Body of pancreas (tissue), 4 donors: ENCODE measurements around the gene MMP13. TPM values are rescaled to one million over a fixed set of nuclear protein-coding genes. Genes with fewer than 3 reads are reported as not detected.

ENCODE experiments used
- ATAC-seq: fragments of 150-250 bp; one replicate; pipeline ENCODE4 v1.9.1; 2016
- DNase-seq, 4 donors: peaks; one replicate each; pipeline ENCODE4 v3.0.0-alpha.2; 2019
- H3K27ac ChIP-seq, 4 donors: fragments of 200-600 bp; sonication (generic); 1 replicate in 3 of 4; 2 replicates in 1 of 4; pipeline versions ENCODE4 v1.5.1 to v1.6.1; 2016 to 2019; ENCODE audit warnings: mild to moderate bottlenecking in 1 of 4, mixed read lengths in 1 of 4, moderate library complexity in 1 of 4
- H3K27me3 ChIP-seq, 2 donors: fragments of 200-600 bp; sonication (generic); one replicate each; pipeline ENCODE4 v1.6.0; 2016; ENCODE audit warnings: mild to moderate bottlenecking in 1 of 2
- H3K36me3 ChIP-seq, 2 donors: fragments of 200-600 bp; sonication (generic); replicated peaks in 1 of 2; 2 replicates each; pipeline ENCODE4 v1.5.1; 2016; ENCODE audit warnings: low read depth in 2 of 2; ENCODE audit not compliant: insufficient read depth in 1 of 2
- H3K4me1 ChIP-seq: fragments of 200-600 bp; sonication (generic); one replicate; pipeline ENCODE4 v1.6.0; 2016
- H3K4me3 ChIP-seq, 2 donors: fragments of 200-600 bp; sonication (generic); 1 replicate in 1 of 2; 2 replicates in 1 of 2; pipeline ENCODE4 v1.5.1; 2016 to 2019
- H3K9me3 ChIP-seq, 3 donors: fragments of 200-600 bp; sonication (generic); 1 replicate in 2 of 3; 2 replicates in 1 of 3; pipeline ENCODE4 v1.5.1; 2016
- POLR2A ChIP-seq, 3 donors: fragments of 450-650 bp; IDR thresholded peaks; one replicate each; pipeline ENCODE4 v1.6.1; 2016; ENCODE audit warnings: antibody characterized with exemption in 3 of 3, mild to moderate bottlenecking in 2 of 3
- WGBS, 2 donors: methylation state at CpG; one replicate each; pipeline ENCODE4 v1.1.5; 2017; 5-methylcytosine and 5-hydroxymethylcytosine counted together
- intact Hi-C: fragments of 100-400 bp; cut with DNase I; formaldehyde crosslinking; loops from one replicate; pipeline ENCODE4 v1.15.1; 2023
- total RNA-seq, 2 donors: library from RNA; depleted of rRNA; stranded (reverse); fragments of >200 nt; gene quantifications; one replicate each; pipeline ENCODE4 v1.1.0, GENCODE V29; 2016
- TF ChIP-seq, protein P1 (sequence below), 7 experiments: fragments of 450-650 bp in 4 of 7; fragments of 200-600 bp in 3 of 7; sonication (generic) in 3 of 7; IDR thresholded peaks; one replicate each; pipeline ENCODE4 v1.5.1; 2016 to 2019; ENCODE audit warnings: antibody characterized with exemption in 7 of 7

Gene MMP13
- total RNA-seq, 2 donors from 2014 or later: not detected

DNA sequence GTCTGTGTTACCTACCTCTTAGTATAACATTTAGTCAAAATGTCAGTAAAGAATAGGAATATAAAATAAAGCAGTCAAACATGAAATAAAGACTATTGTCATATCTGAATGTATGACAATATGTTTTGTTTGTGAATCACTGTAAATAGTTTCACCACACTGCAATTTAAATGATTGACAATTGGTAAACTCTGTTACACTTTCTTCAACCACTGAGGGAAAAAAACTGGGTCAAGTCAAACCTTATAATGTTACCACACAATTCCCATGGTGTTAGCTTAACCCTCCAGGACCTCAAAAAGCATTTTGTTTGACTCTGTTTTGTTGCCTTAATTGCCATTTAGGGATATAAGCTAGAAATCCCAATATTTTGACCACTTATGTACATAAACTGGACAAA is 10.5 kb upstream of the MMP13 start:
- intact Hi-C loops: no loop called here
- DNase-seq (no peak), ATAC-seq (no peak)
- no peak for TF ChIP-seq POLR2A (IDR thresholded peaks at IDR 0.05)
- TF ChIP-seq, protein P1, sequence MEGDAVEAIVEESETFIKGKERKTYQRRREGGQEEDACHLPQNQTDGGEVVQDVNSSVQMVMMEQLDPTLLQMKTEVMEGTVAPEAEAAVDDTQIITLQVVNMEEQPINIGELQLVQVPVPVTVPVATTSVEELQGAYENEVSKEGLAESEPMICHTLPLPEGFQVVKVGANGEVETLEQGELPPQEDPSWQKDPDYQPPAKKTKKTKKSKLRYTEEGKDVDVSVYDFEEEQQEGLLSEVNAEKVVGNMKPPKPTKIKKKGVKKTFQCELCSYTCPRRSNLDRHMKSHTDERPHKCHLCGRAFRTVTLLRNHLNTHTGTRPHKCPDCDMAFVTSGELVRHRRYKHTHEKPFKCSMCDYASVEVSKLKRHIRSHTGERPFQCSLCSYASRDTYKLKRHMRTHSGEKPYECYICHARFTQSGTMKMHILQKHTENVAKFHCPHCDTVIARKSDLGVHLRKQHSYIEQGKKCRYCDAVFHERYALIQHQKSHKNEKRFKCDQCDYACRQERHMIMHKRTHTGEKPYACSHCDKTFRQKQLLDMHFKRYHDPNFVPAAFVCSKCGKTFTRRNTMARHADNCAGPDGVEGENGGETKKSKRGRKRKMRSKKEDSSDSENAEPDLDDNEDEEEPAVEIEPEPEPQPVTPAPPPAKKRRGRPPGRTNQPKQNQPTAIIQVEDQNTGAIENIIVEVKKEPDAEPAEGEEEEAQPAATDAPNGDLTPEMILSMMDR (IDR thresholded peaks at IDR 0.05): no peak
- Histone ChIP-seq H3K27ac (no peak overlapping the region), H3K36me3 (no peaks in the 10 kb centered on the region), H3K9me3 (no peaks in the 10 kb centered on the region), H3K27me3 (no peaks in the 10 kb centered on the region), H3K4me1 (no peaks in the 10 kb centered on the region), H3K4me3 (no peak overlapping the region)

DNA sequence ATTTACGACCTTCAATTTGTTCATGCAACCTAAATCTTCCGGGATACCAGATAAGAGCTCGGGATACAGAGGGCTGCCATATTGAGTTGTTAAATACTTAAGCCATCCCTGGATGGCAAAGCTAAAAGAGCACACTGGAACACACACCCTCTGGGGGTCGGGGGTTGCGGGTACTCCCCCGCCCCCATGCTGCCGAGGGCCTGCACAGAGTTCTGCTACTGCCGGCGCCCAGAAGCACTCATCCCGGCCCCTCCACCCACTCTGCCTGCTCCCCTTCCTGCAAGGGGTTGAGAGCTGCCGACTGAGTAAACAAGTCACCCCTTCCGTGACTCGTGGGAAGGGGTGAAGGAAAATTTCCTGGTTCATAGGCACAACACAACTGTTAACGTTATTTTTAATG is 9.3 kb upstream of the MMP13 start:
- H3K27ac ChIP-seq: no peak overlapping the region
- WGBS, 2 donors: 67 to 74% methylated on average over 11 to 14 of the region's 14 CpGs
- no peaks in the 10 kb centered on the region for H3K36me3 ChIP-seq
- H3K9me3 ChIP-seq: no peaks in the 10 kb centered on the region
- TF ChIP-seq POLR2A (IDR thresholded peaks at IDR 0.05): no peak
- TF ChIP-seq, protein P1 (IDR thresholded peaks at IDR 0.05): no peak
- no peaks in the 10 kb centered on the region for H3K27me3 ChIP-seq
- intact Hi-C loops: no loop called here
- no peak overlapping the region for H3K4me3 ChIP-seq
- DNase-seq: no peak
- H3K4me1 ChIP-seq: no peaks in the 10 kb centered on the region
- no peak for ATAC-seq

DNA sequence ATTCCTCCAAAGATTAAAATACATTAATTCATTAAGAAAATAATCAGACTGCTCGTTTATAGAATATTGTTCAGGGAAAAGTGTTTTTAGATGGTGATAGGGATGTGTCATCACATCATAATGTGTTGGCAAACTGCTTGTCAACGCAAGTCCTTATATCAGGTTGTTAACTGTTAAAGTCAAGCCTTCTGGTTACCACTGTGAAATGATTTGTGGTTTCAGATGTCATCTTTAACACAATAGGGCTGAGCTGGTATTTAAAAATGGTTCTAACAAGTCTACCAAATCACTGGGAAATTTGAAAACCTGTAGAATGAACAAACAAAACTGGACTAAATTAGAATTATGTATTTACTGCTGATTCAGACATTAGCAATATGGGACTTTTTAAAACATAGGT is 2.4 kb upstream of the MMP13 start:
- Histone ChIP-seq H3K27me3 (no peaks in the 10 kb centered on the region), H3K27ac (no peak overlapping the region), H3K36me3 (no peaks in the 10 kb centered on the region), H3K4me3 (no peak overlapping the region), H3K9me3 (no peaks in the 10 kb centered on the region), H3K4me1 (no peaks in the 10 kb centered on the region)
- DNase-seq (no peak), ATAC-seq (no peak)
- intact Hi-C loops: no loop called here
- WGBS, 2 donors: 53 to 57% methylated on average over 2 of the region's 2 CpGs
- TF ChIP-seq POLR2A (IDR thresholded peaks at IDR 0.05): no peak
- TF ChIP-seq, protein P1 (IDR thresholded peaks at IDR 0.05): no peak

DNA sequence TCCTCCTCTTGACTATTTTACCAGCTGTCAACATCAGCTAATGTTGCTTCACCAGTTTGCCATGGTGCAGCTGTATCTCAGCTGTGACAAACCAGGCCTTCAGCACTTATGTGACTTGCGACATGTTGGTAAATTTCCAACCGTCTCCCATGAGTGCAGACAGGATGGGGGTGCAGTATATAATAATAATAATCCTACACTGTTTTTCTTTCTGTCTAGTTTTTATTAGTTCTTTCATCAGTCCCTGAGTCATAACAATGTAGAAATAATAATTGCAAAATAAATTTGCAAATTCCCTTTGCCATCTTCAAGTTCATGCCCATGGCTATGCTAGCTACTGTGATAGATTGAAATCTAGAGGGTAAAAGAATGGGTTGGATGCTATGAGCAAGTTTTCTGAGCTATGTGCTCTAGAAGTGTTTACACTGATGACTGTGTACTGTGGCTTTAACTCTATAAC is 4.9 kb downstream of the MMP13 start:
- no peak overlapping the region for H3K4me3 ChIP-seq
- TF ChIP-seq, protein P1 (IDR thresholded peaks at IDR 0.05): no peak
- no peak for TF ChIP-seq POLR2A (IDR thresholded peaks at IDR 0.05)
- no peaks in the 10 kb centered on the region for H3K9me3 ChIP-seq
- H3K4me1 ChIP-seq: no peaks in the 10 kb centered on the region
- H3K27me3 ChIP-seq: no peaks in the 10 kb centered on the region
- no peaks in the 10 kb centered on the region for H3K36me3 ChIP-seq
- DNase-seq: no peak
- ATAC-seq: no peak
- H3K27ac ChIP-seq: no peak overlapping the region
- 71 to 85% methylated on average over 2 of the region's 2 CpGs for WGBS, 2 donors
- intact Hi-C loops: no loop called here

DNA sequence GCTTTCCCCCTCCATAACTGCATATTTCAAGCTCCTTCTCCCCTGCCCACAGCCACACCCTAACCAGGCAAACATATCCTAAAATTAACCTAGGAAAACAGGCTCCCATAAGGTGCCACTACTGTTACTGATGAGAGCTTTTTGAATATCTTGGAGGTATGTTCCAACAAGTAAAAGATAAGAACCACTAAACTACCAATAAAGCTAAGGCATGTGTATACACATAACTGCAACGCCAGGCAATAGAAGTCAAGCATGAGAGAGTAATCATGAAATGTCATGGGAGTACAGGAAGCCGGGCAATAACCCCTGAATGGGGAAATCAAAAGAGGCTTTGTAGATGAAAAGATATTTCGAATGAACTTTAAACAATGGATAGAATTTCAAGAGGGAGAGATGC is 9.3 kb downstream of the MMP13 start:
- ATAC-seq: no peak

More for the DNA sequence above, 9.3 kb downstream of the MMP13 start:
- Histone ChIP-seq H3K9me3 (no peaks in the 10 kb centered on the region), H3K4me1 (no peaks in the 10 kb centered on the region), H3K27me3 (no peaks in the 10 kb centered on the region), H3K27ac (no peak overlapping the region), H3K36me3 (no peaks in the 10 kb centered on the region), H3K4me3 (no peak overlapping the region)
- intact Hi-C loops: loop anchor here (10.0 kb wide), 1 partner anchor 131 kb away; no protein-coding TSS in a partner anchor
- DNase-seq: no peak
- WGBS, 2 donors: 37 to 60% methylated on average over 3 of the region's 3 CpGs
- TF ChIP-seq, protein P1 (IDR thresholded peaks at IDR 0.05): no peak
- TF ChIP-seq POLR2A (IDR thresholded peaks at IDR 0.05): no peak
